ENCODE data around the gene RASSF1. TPM values are rescaled to one million over a fixed set of nuclear protein-coding genes. Genes with fewer than 3 reads are reported as not detected.

RASSF1 gene
- total and polyA plus RNA-seq, 2 of the 8 experiments (the other 6 are each of a cell fraction or from before 2014, with no cell fraction given): 10.3 to 15.7 TPM

DNA sequence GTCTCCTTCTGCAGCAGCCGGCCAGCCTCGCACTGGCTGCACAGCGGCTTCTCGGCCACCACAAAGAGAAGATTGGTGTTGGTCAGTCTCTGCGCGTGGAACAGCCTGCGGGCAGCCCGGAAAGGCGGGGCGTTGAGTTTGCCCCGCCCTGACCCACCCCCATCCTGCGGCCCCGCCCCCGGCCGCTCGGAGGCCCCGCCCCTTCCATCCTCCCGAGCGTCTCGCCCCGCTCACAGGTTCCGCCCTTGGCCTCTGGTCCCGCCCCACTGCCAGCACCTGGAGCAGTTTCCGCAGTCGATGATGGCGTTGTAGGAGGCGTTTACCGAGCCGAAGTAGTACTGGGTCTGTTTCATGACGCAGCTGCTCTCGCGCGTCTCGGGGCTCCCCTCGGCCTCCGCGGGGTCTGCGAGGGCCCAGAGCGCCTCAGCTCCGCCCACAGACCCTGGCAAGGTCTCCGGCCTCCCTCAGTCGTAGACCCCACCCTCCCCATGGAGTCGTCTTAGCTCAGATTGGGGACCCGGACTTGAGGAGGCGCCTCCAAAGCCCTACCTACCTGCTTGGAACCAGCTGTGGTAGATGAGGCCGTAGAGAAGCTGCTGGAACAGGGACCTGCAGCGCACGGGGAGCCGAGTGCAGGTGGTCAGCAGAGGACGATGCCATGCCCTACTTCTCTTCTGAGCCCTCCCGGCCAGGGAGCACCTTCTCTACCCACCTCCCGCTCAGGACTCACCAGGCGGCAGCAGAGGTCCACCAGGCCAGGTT, 24.6 kb upstream of the RASSF1 start (continued):
- TF ChIP-seq CREB1 (IDR thresholded peaks at IDR 0.05) (peak; percentile 75), TAF1 (IDR thresholded peaks at IDR 0.05; ENCODE audit: low read depth, low read length) (peak; percentile 46; the same call in 1 of the 2 replicates), JUN (IDR thresholded peaks at IDR 0.05; ENCODE audit: low read depth, low read length) (no peak)

All from H1 (cell line).